PC-3 (cell line): ENCODE measurements around the gene ATP6V1G1. TPM values are rescaled to one million over a fixed set of nuclear protein-coding genes. Genes with fewer than 3 reads are reported as not detected.
A peak's percentile ranks its signal among the peaks of the same experiment; 100 is the strongest.
"Not testable (repeated sequence)": the region's sequence is repeated elsewhere in the genome, so short reads cannot be mapped to it uniquely, and the experiment has no call there.

ENCODE experiments used
- ATAC-seq: fragments of 200-7000 bp; cut with Tn5 transposase; 2 replicates; pipeline ENCODE4 v1.9.1; 2020; ENCODE audit warnings: mild to moderate bottlenecking, moderate library complexity
- BruUV-seq: library from RNA; stranded (reverse); fragments of 400-500 nt; replicated peaks from 2 replicates; lab custom pipeline; 2021; lab: Mats Ljungman, UMichigan
- CTCF ChIA-PET: fragments of 300-600 bp; sonication (Branson Sonifier 250); formaldehyde crosslinking; loops from one replicate; lab custom pipeline; 2022; ENCODE audit warnings: antibody characterized with exemption; lab: Charles Lee
- POLR2A ChIA-PET: fragments of 300-600 bp; sonication (Branson Sonifier 250); formaldehyde crosslinking; loops from one replicate; lab custom pipeline; 2022; ENCODE audit warnings: antibody characterized with exemption; ENCODE audit not compliant: unreplicated experiment; lab: Charles Lee
- DNase-seq: peaks from one replicate; pipeline ENCODE4 v3.0.0-alpha.2; 2015
- H2AFZ ChIP-seq: fragments of 300-600 bp; sonication (generic); 2 replicates; pipeline ENCODE4 v1.6.0; 2016; ENCODE audit warnings: antibody characterized with exemption, low read length
- H3F3A ChIP-seq: fragments of 300-600 bp; sonication (generic); one replicate; pipeline ENCODE4 v1.6.0; 2017; ENCODE audit warnings: antibody characterized with exemption, low read length, control low read depth, mild to moderate bottlenecking; ENCODE audit not compliant: unreplicated experiment
- H3K27ac ChIP-seq: fragments of 300-600 bp; sonication (generic); 2 replicates; pipeline ENCODE4 v1.5.1; 2016; ENCODE audit warnings: mild to moderate bottlenecking, low read length
- H3K27me3 ChIP-seq: fragments of 300-600 bp; sonication (generic); 2 replicates; pipeline ENCODE4 v1.6.1; 2016; ENCODE audit warnings: low read length, mixed read lengths
- H3K36me3 ChIP-seq: fragments of 300-600 bp; sonication (generic); 2 replicates; pipeline ENCODE4 v1.6.1; 2016; ENCODE audit warnings: low read depth, mixed run types, low read length, mixed read lengths
- H3K4me1 ChIP-seq: fragments of 300-600 bp; sonication (generic); 2 replicates; pipeline ENCODE4 v1.5.1; 2016; ENCODE audit warnings: low read length; ENCODE audit not compliant: insufficient read depth
- H3K4me2 ChIP-seq: fragments of 300-600 bp; sonication (generic); 2 replicates; pipeline ENCODE4 v1.6.0; 2016; ENCODE audit warnings: low read length
- H3K4me3 ChIP-seq: fragments of 300-600 bp; sonication (generic); 2 replicates; pipeline ENCODE4 v1.5.1; 2016; ENCODE audit warnings: mild to moderate bottlenecking, low read length, mixed read lengths
- H3K79me2 ChIP-seq: fragments of 300-600 bp; sonication (generic); 2 replicates; pipeline ENCODE4 v1.6.1; 2017; ENCODE audit warnings: low read length, mixed read lengths
- H3K9ac ChIP-seq: fragments of 300-600 bp; sonication (generic); 2 replicates; pipeline ENCODE4 v1.6.0; 2016; ENCODE audit warnings: mild to moderate bottlenecking, low read length
- H3K9me2 ChIP-seq: fragments of 300-600 bp; sonication (generic); replicated peaks from 2 replicates; pipeline ENCODE4 v1.6.1; 2016; ENCODE audit warnings: mixed run types, low read length, mixed read lengths
- H3K9me3 ChIP-seq: fragments of 300-600 bp; sonication (generic); 2 replicates; pipeline ENCODE4 v1.6.1; 2016; ENCODE audit warnings: low read length, mixed read lengths
- H4K20me1 ChIP-seq: fragments of 300-600 bp; sonication (generic); 2 replicates; pipeline ENCODE4 v1.6.1; 2016; ENCODE audit warnings: low read length, mixed read lengths
- EZH2 ChIP-seq: fragments of 300-600 bp; sonication (generic); IDR thresholded peaks from one replicate; pipeline ENCODE4 v1.6.1; 2017; ENCODE audit warnings: antibody characterized with exemption, mild to moderate bottlenecking, low read length; ENCODE audit not compliant: unreplicated experiment
- EZH2phosphoT487 ChIP-seq: fragments of 300-600 bp; sonication (generic); IDR thresholded peaks from 2 replicates; pipeline ENCODE4 v1.6.1; 2018; ENCODE audit warnings: mild to moderate bottlenecking, antibody characterized with exemption, low read length, borderline replicate concordance
- intact Hi-C: fragments of 100-400 bp; cut with micrococcal nuclease; formaldehyde crosslinking; loops from 2 replicates; pipeline ENCODE4 v1.9.0; 2023
- total RNA-seq: library from RNA; depleted of rRNA; stranded (reverse); fragments of >200 nt; gene quantifications from 2 replicates; pipeline ENCODE4 v1.2.3, GENCODE V29; 2014
- TF ChIP-seq, protein P1 (sequence below): fragments of 300-600 bp; sonication (generic); conservative IDR thresholded peaks from 2 replicates; pipeline ENCODE4 v1.5.1; 2017; ENCODE audit warnings: antibody characterized with exemption, low read depth, mild to moderate bottlenecking, low read length

Gene ATP6V1G1
- total RNA-seq, 1 experiment from 2014 or later = 126 TPM

DNA sequence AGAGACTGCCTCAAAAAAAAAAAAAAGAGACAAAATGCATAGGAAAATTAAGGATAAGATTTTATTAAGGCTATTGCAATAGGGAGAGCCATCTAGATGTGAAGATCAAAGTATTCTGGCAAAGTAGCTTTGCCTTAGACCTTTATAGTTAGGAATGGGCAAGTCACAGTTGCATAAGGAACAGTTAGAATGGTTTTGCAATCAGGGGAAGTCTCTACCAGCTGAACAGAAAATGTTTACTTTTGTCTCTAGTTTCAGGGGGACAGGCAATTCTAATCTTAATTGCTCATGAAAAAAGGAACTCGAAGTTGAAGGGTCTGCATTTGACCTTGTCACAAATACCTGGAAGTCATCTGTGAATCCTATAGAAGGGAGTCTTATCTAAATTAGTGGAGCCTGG, 13.1 kb upstream of the ATP6V1G1 start:
- no peaks in the 10 kb centered on the region for H3K27me3 ChIP-seq
- no peak for ATAC-seq
- DNase-seq = no peak
- POLR2A ChIA-PET = no interaction called here
- intact Hi-C loops = no loop called here
- H2AFZ ChIP-seq = no peak overlapping the region
- BruUV-seq = no TSS peak
- H3K4me2 ChIP-seq = no peak overlapping the region
- no peaks in the 10 kb centered on the region for H3K79me2 ChIP-seq
- no peak overlapping the region for H3K9ac ChIP-seq
- H3F3A ChIP-seq = no peaks in the 10 kb centered on the region
- no peaks in the 10 kb centered on the region for H3K9me3 ChIP-seq
- no peak overlapping the region for H3K4me3 ChIP-seq
- CTCF ChIA-PET = no interaction called here
- no peak overlapping the region for H3K27ac ChIP-seq
- no peaks in the 10 kb centered on the region for H3K4me1 ChIP-seq
- H3K9me2 ChIP-seq = no peaks in the 10 kb centered on the region
- H4K20me1 ChIP-seq = no peaks in the 10 kb centered on the region
- TF ChIP-seq, protein P1, sequence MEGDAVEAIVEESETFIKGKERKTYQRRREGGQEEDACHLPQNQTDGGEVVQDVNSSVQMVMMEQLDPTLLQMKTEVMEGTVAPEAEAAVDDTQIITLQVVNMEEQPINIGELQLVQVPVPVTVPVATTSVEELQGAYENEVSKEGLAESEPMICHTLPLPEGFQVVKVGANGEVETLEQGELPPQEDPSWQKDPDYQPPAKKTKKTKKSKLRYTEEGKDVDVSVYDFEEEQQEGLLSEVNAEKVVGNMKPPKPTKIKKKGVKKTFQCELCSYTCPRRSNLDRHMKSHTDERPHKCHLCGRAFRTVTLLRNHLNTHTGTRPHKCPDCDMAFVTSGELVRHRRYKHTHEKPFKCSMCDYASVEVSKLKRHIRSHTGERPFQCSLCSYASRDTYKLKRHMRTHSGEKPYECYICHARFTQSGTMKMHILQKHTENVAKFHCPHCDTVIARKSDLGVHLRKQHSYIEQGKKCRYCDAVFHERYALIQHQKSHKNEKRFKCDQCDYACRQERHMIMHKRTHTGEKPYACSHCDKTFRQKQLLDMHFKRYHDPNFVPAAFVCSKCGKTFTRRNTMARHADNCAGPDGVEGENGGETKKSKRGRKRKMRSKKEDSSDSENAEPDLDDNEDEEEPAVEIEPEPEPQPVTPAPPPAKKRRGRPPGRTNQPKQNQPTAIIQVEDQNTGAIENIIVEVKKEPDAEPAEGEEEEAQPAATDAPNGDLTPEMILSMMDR = no peak
- no peak for TF ChIP-seq EZH2phosphoT487
- no peak for TF ChIP-seq EZH2
- no peaks in the 10 kb centered on the region for H3K36me3 ChIP-seq

DNA sequence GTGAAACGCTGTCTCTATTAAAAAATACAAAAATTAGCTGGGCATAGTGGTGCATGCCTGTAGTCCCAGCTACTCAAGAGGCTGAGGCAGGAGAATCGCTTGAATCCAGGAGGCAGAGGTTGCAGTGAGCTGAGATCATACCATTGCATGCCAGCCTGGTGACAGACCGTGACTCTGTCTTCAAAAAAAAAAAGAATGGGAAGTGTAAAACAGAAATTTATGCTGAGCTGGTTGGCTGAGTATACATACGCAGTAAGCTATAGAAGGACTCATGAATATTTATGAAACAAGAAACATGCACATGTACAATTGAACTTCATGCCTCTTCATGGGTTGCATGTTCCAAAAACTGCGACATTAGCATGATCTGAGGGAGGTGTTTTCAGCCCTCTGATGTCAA, 10.8 kb upstream of the ATP6V1G1 start:
- H3K4me2 ChIP-seq, DNase-seq, H3K36me3 ChIP-seq, H3K9ac ChIP-seq, POLR2A ChIA-PET, H3K9me3 ChIP-seq, H3K27ac ChIP-seq, ATAC-seq, CTCF ChIA-PET, H3F3A ChIP-seq, H3K79me2 ChIP-seq, H4K20me1 ChIP-seq, BruUV-seq, H3K4me1 ChIP-seq, H3K4me3 ChIP-seq, H3K27me3 ChIP-seq, H3K9me2 ChIP-seq, H2AFZ ChIP-seq, intact Hi-C loops: not testable (repeated sequence)

DNA sequence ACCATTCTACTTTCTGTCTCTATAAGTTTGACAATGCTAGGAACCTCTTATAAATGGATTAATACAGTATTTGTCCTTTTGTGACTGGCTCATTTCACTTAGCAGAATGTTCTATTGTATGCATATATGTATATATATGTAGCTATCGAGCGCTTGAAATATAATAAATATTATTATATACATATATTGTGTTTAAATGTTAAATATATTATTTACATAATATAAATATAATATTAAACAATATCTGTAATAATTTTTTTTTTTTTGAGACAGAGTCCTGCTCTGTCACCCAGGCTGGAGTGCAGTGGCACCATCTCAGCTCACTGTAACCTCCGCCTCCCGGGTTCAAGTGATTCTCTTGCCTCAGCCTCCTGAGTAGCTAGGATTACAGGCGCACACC, 9.4 kb upstream of the ATP6V1G1 start:
- POLR2A ChIA-PET, intact Hi-C loops, CTCF ChIA-PET, H3K9me2 ChIP-seq, BruUV-seq, H3K36me3 ChIP-seq, H3K4me1 ChIP-seq, ATAC-seq, H3K4me3 ChIP-seq, H3K9ac ChIP-seq, H3K27ac ChIP-seq, H3K79me2 ChIP-seq, H2AFZ ChIP-seq, H3K9me3 ChIP-seq, H3K27me3 ChIP-seq, DNase-seq, H4K20me1 ChIP-seq, H3F3A ChIP-seq, H3K4me2 ChIP-seq: not testable (repeated sequence)

DNA sequence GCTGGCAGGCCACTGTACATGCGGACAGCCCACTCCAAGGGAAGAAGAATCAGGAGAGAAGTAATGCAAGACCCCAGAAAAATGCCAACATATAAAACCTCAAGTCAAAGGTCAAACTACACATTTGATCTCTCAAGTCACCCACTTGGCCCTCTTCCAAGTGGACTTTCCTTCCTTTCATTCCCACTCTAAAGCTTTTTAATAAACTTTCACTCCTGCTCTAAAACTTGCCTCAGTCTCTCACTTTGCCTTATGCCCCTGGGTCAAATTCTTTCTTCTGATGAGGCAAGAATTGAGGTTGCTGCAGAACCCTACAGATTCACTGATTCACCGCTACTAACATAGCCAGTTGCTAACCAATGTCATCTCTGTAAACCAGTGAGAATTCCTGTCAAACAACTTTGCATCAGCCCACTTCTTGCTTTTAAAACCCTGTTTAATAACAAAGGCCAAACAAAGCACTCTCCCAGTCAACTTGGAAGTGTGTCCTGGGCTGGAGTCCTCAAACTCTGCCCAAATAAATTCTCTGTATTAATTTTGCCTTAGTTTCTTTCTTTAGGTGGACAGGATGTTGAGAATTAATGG, 6.9 kb upstream of the ATP6V1G1 start:
- Histone ChIP-seq H3K9me3 (no peaks in the 10 kb centered on the region), H3K4me3 (no peak overlapping the region), H3K27ac (no peak overlapping the region), H3K9me2 (no peaks in the 10 kb centered on the region), H3K27me3 (no peaks in the 10 kb centered on the region), H3F3A (no peaks in the 10 kb centered on the region), H3K4me2 (no peak overlapping the region), H2AFZ (no peak overlapping the region), H3K79me2 (no peaks in the 10 kb centered on the region), H3K36me3 (no peaks in the 10 kb centered on the region), H3K9ac (no peak overlapping the region), H3K4me1 (no peaks in the 10 kb centered on the region), H4K20me1 (no peaks in the 10 kb centered on the region)
- no TSS peak for BruUV-seq
- DNase-seq = peak; percentile 53
- intact Hi-C loops = no loop called here
- POLR2A ChIA-PET = no interaction called here
- TF ChIP-seq EZH2phosphoT487 (no peak), EZH2 (no peak)
- TF ChIP-seq, protein P1 = no peak
- ATAC-seq = no peak
- CTCF ChIA-PET = no interaction called here
